ENCODE results near the gene POFUT2.
"Not testable (repeated sequence)": the region's sequence is repeated elsewhere in the genome, so short reads cannot be mapped to it uniquely, and the experiment has no call there.

POFUT2 gene

DNA sequence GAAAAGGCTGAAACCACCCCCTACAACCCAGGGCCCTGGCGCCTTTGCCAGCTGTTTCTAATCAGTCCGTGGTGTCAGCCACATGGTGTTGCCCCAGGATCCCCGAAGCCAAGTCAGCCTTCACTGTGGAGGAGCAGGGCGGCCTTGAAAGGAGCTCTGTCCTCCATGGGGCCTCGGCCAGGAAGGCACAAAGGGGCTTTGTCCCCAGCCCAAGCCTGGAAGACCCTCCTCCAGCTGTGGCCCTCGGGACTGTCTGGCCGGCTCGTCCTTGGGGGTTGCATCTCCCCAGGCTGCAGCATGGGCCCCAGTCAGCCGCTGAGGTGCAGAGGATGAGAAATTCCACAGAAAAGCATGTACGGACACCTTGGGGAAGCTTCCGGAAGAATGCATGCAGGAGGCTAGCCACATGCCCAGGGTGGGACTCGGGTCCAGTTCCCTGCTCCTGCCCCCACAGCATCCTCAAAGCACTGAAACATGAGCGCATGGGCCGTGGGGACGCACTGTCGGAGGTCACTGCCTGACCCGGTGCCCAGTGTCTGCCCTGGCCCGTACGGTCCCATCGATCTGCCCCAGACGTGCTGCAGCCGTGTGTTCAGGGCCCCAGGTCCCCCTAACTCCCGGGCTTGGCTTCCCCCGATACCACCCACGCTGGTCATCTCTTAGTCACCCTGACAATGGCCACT is 38.6 kb upstream of the POFUT2 start:
- in situ Hi-C loops (cut with MboI; ENCODE audit: low sequenced_read_pairs) = no loop called here

DNA sequence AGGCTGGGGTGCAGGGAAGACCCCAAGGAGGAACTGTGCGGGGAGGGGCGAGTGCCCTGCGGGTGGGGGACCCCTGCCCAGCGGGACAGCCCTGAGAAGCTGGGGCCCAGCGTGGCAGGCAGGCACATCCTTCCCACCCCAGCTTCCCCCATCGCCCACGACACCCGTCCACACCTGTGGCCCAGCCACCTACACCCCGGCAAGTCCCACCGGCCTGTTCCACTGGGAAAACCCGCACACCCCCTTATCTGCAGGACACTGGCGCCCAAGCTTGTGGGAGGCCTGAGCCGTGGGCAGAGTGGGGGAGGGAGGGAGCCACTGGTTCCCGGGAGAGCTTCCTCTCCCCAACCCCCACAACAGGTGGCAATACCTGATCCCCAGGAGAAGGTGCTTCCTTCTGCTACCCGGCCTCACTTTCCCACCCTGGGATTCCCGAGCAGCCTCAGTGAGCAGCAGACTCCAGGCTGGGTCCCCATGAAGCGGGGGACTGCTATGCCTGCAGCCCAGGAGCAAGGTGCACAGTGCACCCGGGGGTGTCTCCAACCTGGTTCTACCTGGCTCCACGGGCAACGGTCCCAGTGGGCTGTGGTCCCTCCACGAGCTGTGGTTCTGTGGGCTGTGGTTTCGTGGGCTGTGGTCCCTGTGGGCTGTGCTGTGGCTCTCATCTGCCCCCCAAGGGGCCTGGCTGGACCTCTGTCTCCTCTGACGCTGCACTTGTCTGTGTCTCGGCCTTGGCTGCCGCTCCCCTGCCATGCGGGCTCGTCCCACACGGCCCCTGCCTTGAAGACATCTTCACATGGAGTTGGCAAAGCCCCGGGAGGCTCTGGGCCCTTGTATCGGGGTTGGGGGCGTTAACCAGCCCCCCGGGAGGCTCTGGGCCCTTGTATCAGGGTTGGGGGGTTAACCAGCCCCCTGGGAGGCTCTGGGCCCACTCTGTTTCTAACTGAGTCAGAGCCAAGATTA is 37.8 kb upstream of the POFUT2 start:
- in situ Hi-C loops (cut with MboI; ENCODE audit: low sequenced_read_pairs) = no loop called here

DNA sequence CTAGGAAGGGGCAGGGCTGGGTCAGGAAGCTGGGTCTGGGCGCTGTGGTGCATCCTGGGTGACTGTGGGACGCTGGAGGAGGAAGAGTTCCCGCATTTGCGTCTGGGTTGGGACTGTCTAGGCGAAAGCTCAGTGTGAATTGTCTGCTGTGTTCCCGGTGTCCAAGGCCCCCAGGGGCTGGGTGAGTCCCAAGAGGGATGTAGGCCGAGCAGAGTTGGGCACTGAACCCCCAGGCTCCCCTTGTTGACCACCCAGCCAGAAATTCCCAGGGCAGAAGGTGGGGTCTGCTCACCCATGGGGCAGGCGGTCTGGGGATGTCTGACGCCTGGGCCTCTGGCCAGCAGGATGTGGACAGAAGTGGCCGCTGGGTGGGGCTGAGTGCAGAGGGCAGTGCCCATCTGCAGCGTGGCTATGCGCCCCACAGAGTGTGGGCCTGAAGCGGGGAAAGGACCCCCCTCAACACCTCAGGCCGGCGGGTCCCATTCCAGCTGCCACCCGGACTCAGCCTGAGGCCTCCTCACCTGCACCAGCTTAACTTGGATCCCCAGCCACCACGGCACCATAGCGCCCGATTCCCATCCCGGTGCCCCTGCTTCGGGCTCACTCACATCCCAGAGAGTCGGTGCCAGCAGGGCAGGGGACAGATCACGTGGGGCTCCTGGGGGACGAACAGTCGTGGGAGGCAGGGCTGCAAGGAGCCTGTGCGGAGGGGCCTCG is 37.0 kb upstream of the POFUT2 start:
- in situ Hi-C loops (cut with MboI; ENCODE audit: low sequenced_read_pairs) = no loop called here

DNA sequence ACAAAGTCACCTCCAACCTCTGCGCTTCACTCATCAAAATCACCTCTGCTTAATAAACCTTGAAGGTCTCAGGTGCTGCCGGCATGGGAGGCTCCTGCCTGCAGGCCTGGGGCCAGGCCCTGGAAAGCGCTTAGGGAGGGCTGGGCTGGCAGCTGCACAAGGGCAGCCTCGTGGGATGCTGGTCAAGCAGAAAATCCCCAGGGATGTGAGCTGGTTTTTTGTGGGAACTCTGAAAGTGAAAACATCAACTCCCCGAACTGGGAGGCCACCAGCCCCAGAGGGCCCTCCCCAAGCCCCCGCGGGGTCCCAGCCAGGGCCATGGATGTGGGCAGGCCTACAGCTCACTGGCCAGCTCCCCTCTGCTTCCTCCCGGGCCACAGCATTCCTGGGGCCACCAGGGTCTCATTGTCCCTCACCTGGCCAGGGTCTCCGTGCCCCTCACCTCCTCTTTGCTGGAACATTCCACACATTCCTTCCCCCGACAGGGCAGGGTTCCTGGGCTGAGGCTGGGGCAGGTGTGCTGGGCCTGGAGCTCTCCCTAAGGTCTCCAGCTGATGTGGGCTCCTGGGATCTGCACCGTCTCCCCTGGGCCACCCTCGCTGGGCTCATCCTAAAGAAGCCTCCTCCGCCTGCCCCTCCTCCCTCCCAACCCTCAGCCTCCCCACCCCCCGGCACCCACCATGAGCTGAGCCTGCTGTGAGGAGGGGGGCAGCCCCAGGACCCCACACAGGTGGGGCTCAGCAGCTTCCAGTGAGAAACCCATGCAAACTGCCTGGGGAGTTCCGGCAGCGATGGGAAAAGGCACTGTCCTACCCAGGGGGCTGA is 36.0 kb upstream of the POFUT2 start:
- in situ Hi-C loops (cut with MboI; ENCODE audit: low sequenced_read_pairs) = no loop called here

DNA sequence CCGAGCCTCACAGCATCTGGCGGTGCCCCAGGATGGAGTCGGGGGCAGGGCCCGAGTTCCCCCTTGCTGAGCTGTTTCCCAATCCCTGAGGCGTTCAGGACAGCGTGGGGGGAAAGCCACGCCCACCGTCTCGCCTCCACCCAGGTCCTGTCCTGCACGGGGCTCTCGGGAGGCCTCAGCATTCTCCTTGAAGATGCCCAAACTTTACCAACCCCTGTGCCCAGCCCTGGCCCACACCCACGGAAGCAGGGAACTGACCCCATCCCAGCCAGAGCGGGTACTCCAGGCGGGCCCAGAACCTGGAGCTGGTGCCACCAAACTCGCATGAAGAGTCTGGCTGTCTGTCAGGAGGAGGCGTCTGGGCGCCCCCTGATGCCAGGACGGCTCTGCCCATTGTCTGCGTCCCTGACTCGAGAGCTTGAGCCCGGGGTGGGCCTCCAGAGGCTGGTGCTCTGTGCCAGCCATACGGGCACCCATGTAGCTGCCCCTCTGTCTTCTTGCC is 35.3 kb upstream of the POFUT2 start:
- in situ Hi-C loops (cut with MboI; ENCODE audit: low sequenced_read_pairs) = no loop called here

DNA sequence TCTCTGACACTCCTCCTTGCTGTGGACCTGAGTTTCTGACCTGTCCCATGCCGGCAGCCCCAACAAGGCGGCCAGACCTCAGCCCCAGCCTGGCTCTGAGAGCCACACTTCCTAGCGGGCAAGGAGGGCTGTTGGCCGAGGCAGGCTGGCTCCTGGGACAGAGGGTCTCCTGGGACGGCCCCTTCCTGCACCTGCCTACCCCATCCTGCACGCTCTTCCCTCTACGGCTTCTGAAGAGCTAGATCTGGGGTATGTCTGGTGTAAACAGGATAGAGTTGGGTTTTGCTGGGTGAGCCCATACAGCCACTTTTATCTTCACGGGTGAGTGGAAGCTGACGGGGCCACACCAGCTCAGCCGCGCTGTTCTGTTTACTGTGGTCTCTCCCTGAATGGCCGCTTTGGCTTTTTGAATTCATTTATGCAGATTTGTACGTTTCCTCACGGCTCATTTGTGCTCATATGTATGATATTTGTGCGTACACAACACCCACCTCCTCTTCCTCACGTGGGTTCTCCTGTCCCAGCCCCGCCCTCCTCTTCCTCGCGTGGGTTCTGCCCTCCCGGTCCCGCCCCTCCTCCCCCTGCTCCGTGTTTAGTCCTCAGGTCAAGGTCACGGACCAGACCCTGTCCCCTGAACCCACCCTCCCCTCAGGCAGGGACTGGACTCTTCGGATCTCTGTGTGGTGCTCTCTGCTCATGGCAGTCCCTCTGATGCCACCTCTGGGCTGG is 34.7 kb upstream of the POFUT2 start:
- in situ Hi-C loops (cut with MboI; ENCODE audit: low sequenced_read_pairs) = no loop called here

DNA sequence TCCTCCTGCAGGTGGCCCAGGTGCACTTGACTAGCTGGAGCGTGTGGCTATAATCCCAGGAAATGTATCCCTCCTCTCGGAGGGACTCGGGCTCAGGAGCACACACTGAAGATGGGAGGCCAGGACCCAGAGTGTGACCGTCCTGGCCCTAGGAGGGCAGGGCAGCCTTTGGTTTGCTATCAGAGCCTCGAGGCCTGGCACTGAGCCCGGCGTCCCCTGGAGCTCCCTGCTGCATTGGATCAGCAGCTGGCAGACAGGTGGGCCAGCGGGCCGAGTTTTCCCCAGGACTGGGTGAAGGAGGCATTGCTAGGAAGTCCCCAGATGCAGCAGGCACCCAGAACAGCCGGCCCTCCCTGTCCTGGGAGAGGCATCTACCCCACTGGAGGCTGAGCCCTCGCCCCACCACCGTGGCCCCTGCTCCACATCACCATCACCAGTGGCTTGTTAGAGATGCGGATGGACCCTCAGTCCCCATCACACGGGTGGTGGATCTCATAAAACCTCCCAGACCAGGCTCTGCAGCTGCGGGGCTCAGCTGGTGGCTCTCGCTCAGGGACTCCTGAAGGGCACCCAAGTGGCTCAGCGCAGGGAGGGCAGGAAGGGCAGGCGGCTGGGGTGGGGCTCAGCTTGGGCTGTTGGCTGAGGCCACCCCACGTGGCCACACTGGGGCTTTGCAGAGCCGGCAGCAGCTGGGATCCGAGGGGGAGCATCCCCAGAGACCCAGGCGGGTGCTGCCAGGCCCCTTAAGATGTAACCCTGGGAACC is 32.7 kb upstream of the POFUT2 start:
- in situ Hi-C loops (cut with MboI; ENCODE audit: low sequenced_read_pairs) = no loop called here

DNA sequence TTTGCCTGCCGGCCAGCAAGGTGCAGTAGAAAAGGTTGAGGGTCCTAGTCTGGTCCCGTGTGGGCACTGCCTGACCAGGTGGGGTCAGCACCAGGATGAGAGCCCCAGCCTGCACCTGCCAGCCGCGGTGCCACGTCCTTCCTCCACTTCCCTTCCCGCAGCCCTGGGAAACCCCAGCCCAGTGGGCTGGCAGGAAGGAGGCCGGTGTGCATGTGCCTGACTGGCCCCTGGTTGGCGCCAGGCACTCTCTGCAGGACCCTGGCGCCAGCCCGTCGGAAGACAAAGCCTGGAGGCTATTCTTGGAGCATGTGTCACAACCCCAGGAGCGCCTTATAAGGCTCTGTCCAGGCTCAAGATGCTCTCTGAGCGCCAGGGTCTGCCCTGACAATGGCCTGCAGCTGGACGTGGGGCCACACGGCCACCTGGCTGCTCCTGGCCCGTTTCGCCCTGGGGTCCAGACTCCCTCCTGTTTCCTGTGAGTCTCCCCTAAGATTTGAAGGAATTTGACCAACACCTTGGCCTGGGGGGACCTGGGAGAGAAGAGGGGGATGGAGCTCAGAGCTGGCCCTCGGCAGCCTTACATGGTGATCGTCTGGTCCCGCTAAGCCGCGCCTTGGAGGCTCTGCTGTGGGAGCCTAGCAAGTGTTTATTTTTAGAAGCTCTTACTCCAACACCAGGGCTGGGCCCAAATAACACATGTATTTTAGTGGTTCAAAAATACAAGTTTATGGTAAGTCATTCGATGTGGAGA is 31.9 kb upstream of the POFUT2 start:
- in situ Hi-C loops (cut with MboI; ENCODE audit: low sequenced_read_pairs) = no loop called here

DNA sequence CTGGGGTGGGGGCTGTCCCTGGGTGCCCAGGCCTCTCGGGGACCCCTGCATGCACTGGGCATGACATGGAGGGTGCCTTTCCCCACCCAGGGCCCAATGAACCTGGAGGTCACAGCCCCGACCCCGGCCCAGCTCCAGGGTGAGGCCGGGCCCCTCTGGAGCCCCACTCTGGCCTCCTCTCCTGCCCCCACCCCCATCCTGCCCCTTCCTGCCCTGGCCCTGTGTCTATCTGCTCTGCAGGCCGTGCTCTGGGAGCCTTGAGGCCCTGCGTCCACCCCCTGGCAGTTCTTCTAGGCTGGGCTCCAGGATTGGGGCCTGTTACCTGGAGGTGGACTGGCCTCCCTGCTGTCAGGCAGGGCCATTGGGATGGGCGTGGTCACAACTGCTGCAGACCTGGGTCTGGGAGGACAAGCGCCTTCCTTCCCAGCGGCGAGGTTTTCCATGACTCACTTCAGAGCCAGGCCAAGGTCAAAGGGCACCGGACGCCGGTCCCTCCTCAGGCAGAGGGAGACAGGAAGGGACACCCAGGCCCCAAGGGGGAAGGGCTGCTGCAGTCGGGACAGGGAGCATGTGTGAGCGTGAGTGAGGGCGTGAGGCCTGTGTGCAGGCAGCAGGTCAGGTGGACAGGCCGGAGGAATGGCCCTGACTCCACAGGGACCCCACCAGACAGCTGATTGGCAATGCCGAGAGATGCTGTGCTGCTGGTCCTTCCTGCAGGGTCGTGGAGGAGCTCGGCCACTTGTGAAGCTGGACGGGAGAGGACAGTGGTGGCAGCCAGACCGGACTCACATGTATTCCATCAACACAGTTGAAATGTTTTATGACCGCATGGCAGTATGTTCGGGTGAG is 31.1 kb upstream of the POFUT2 start:
- in situ Hi-C loops (cut with MboI; ENCODE audit: low sequenced_read_pairs) = no loop called here

DNA sequence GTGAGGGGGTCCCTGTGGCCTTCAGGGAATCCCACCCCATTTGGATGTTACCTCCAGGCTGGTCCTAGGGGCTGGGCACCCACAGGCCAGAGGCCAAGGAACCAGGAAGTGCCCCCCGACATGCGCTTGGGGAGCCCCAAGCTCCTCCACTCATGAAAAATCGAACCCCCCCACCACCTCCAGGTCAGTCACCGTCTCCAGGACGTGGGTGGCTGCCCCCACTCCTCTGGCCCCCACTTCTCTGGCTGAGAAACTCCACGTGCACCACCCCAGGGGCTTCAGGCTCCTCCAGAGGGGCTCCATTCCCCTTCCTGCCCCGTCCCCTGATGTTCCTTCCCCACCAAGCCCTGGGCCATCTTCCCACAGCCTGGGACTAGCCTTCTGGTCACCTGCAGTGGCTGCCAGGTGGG is 30.5 kb upstream of the POFUT2 start:
- in situ Hi-C loops (cut with MboI; ENCODE audit: low sequenced_read_pairs) = no loop called here

DNA sequence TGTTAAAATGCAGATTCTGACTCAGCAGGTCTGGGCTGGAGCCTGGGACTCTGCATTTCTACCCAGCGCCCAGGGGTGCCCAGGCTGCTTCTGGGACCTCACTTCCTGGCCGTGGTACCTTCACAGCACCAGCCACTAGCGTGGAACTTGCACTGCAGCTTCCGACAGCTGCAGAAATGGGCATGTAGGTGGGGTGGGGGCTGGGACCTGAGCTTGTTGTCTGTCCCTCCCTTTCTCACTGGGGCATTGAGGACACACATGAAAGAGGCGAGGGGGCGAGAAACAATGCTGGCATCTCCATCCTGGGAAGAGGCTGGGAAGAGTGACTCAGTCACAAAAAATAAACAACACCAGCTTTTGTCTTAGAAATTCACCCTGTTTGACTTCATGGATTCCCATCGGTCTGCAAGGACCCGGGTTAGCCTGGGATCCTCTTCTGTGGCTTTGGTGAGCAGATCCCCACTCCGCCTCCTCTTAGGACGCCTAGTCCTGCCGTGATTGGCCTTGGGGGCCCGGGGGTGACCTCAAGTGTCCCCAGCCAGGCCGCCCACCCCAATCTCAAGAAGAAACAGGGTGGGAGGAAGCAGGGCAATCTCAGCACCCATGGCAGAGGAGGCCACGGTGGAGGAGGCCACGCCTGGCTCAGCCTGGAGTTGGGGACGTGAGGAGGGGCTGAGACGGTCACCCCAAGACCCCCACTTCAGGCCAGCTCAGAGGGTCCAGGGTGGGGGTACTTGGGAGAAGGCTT is 29.9 kb upstream of the POFUT2 start:
- in situ Hi-C loops (cut with MboI; ENCODE audit: low sequenced_read_pairs) = no loop called here

DNA sequence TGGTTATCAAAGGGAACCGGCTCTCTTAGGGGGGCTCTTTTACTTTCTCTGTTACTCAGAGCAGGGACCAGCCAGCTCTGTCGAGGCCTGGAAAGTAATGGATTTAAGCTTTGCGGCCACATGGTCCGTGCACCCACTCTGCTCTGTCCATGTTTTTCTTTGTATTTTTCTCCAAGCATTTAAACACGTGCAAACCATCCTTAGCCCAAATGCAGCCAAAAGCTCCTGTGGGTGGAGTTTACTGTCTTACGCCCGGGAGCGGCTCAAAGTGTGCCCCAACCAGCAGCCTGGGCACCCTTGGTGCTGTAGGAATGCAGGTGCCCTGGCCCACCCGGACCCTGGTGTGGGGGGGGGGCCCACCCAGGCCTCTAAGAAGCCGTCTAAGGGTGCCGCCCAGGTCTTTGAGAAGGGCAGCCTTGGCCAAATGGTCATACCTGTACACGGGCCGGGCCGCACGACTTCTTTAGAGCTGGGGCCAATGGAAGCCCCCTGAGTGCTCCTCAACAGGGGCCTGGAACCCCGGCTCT is 29.2 kb upstream of the POFUT2 start:
- in situ Hi-C loops (cut with MboI; ENCODE audit: low sequenced_read_pairs) = no loop called here

DNA sequence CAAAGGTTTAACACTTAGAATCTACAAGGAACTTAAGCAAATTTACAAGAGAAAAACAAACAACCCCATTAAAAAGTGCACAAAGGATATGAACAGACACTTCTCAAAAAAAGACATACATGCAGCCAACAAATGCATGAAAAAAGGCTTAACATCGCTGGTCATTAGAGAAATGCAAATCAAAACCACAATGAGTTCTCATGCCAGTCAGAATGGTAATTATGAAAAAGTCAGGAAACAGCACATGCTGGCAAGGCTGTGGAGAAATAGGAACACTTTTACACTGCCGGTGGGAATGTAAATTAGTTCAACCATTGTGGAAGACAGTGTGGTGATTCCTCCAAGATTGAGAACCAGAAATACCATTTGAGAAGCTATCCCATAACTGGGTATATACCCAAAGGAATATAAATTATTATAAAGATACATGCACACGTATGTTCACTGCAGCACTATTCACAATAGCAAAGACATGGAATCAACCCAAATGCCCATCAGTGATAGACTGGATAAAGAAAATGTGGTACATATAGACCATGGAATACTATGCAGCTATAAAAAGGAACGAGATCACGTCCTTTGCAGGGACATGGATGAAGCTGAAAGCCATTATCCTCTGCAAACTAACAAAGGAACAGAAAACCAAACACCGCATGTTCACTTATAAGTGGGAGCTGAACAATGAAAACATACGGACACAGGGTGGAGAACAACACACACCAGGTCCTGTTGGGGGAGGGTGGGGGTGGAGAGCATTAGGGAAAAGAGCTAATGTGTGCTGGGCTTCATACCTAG is 28.2 kb upstream of the POFUT2 start:
- in situ Hi-C loops (cut with MboI; ENCODE audit: low sequenced_read_pairs) = not testable (repeated sequence)

DNA sequence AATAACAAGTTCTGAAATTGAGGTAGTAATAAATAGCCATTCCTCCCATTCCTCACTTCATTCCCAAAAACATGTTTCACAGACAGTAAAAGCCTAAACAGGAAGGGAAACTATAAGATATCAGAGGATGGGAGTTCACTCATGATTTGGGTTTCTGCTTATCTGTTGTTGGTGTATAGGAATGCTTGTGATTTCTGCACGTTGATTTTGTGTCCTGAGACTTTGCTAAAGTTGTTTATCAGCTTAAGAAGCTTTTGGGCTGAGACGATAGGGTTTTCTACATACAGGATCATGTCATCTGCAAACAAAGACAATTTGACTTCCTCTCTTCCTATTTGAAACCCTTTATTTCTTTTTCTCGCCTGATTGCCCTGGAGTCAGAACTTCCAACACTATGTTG is 26.0 kb upstream of the POFUT2 start:
- in situ Hi-C loops (cut with MboI; ENCODE audit: low sequenced_read_pairs) = no loop called here

DNA sequence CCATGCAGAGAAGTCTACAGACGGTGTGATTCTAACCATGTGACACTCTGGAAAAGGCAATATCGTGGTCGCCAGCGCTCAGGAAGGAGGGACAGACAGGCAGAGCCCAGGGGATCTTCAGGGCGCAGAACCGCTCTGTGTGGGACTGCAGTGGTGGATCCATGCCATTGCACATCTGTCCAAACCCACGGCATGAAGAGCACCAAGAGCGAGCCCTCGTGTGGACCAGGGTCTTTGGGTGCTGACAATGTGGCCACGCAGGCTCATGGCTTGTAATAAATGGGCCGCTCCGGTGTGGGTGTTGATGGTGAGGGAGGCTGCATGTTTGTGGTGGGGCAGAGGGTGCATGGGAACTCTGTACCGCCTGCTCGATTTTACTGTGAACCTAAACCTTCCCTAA is 25.3 kb upstream of the POFUT2 start:
- in situ Hi-C loops (cut with MboI; ENCODE audit: low sequenced_read_pairs) = no loop called here

DNA sequence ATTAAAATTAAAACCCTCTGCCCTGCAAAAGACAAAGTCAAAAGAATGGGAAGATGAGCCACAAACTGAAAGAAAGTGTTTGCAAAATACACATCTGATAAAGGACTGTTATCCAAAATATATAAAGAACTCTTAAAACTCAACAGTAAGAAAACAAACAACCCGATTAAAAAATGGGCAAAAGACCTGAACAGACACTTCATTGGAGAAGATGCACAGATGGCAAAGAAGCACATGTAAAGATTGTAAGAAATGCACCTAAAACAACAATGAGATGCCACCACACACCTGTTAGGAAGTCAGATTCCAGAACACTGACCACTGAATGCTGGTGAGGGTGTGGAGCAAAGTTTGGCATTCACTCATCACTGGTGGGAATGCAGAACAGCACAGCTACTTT is 24.6 kb upstream of the POFUT2 start:
- in situ Hi-C loops (cut with MboI; ENCODE audit: low sequenced_read_pairs) = no loop called here

Data from HL-60/S4 treated with phorbol 12-myristate 13-acetate at 8.2 ng/mL for 4 days and 3 days (cell line).